ENCODE results near the gene ATP5PD.

- TF ChIP-seq CTCF (IDR thresholded peaks at IDR 0.05; ENCODE audit: low read length): no peak
- TF ChIP-seq EZH2 (optimal IDR thresholded peaks at IDR 0.05; ENCODE audit: low read depth, low read length): no peak
Measured at GRCh38 chr17:75090871-75091854, 44.4 kb upstream of the ATP5PD start.
